ENCODE measurements around the gene SLC19A1.

DNA sequence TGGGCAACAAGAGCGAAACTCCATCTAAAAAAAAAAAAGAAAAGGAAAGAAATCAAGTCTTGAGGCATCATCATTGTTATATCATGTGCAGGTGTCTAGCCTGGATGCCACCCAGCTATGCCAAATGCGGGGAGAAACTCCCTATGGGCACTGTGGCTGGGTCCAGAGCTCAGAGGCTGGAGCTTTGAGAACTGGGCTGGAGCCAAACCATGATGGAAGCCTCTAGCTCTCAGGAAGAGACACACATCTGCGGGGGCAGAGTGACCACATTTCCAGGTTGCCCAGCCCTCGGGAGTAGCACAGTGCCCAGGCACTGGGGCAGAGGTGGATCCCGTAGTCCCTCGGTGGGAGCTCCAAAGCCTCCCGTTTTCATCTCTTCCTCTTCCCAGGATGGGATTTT lies 78.4 kb downstream of the SLC19A1 start:
- TF ChIP-seq, protein P1, sequence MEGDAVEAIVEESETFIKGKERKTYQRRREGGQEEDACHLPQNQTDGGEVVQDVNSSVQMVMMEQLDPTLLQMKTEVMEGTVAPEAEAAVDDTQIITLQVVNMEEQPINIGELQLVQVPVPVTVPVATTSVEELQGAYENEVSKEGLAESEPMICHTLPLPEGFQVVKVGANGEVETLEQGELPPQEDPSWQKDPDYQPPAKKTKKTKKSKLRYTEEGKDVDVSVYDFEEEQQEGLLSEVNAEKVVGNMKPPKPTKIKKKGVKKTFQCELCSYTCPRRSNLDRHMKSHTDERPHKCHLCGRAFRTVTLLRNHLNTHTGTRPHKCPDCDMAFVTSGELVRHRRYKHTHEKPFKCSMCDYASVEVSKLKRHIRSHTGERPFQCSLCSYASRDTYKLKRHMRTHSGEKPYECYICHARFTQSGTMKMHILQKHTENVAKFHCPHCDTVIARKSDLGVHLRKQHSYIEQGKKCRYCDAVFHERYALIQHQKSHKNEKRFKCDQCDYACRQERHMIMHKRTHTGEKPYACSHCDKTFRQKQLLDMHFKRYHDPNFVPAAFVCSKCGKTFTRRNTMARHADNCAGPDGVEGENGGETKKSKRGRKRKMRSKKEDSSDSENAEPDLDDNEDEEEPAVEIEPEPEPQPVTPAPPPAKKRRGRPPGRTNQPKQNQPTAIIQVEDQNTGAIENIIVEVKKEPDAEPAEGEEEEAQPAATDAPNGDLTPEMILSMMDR (IDR thresholded peaks at IDR 0.05), result no peak
- TF ChIP-seq RAD21 (IDR thresholded peaks at IDR 0.05; ENCODE audit: low read length) (no peak), EP300 (IDR thresholded peaks at IDR 0.05; ENCODE audit: borderline replicate concordance in 1 of 2, low read depth in 1 of 2, low read length in 1 of 2) (no peak), MXI1 (IDR thresholded peaks at IDR 0.05; ENCODE audit: low read depth, low read length) (no peak), GABPA (IDR thresholded peaks at IDR 0.05; ENCODE audit: low read depth) (no peak), FOXJ3 (CRISPR knock-in tag; IDR thresholded peaks at IDR 0.05) (no peak)
- TF ChIP-seq, protein P2, sequence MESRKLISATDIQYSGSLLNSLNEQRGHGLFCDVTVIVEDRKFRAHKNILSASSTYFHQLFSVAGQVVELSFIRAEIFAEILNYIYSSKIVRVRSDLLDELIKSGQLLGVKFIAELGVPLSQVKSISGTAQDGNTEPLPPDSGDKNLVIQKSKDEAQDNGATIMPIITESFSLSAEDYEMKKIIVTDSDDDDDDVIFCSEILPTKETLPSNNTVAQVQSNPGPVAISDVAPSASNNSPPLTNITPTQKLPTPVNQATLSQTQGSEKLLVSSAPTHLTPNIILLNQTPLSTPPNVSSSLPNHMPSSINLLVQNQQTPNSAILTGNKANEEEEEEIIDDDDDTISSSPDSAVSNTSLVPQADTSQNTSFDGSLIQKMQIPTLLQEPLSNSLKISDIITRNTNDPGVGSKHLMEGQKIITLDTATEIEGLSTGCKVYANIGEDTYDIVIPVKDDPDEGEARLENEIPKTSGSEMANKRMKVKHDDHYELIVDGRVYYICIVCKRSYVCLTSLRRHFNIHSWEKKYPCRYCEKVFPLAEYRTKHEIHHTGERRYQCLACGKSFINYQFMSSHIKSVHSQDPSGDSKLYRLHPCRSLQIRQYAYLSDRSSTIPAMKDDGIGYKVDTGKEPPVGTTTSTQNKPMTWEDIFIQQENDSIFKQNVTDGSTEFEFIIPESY (IDR thresholded peaks at IDR 0.05; ENCODE audit: borderline replicate concordance, low read depth), result no peak

Measured in SK-N-SH (cell line).